CD14-positive monocyte (primary cell): ENCODE results near the gene LRRC47. TPM values are rescaled to one million over a fixed set of nuclear protein-coding genes. Genes with fewer than 3 reads are reported as not detected.

Source experiments
- DNase-seq, 3 donors: peaks; one replicate each; pipeline ENCODE4 v3.0.0-alpha.2; 2011 to 2022
- H2AFZ ChIP-seq: 2 replicates; pipeline ENCODE4 v1.6.0; 2012; ENCODE audit warnings: mild to moderate bottlenecking, low read depth, low read length, inconsistent platforms; ENCODE audit not compliant: insufficient read depth, poor library complexity, severe bottlenecking
- H3K27ac ChIP-seq, 2 donors: 1 replicate in 1 of 2; 2 replicates in 1 of 2; pipeline ENCODE4 v1.5.1; 2012 to 2013; ENCODE audit warnings: low read length in 2 of 2, control low read depth in 1 of 2, inconsistent platforms in 1 of 2, low read depth in 1 of 2, mild to moderate bottlenecking in 1 of 2
- H3K27me3 ChIP-seq, 2 donors: one replicate each; pipeline versions ENCODE4 v1.6.0 to v1.6.1; 2011 to 2013; ENCODE audit warnings: low read length in 2 of 2; ENCODE audit not compliant: control insufficient read depth in 2 of 2, insufficient read depth in 2 of 2
- H3K36me3 ChIP-seq, 2 donors: replicated peaks in 1 of 2; 1 replicate in 1 of 2; 2 replicates in 1 of 2; pipeline versions ENCODE4 v1.5.1 to v1.6.1; 2012 to 2013; ENCODE audit warnings: low read length in 2 of 2, control low read depth in 1 of 2, inconsistent platforms in 1 of 2, mild to moderate bottlenecking in 1 of 2; ENCODE audit not compliant: insufficient read depth in 2 of 2, control insufficient read depth in 1 of 2
- H3K4me1 ChIP-seq, 2 donors: 1 replicate in 1 of 2; 2 replicates in 1 of 2; pipeline versions ENCODE4 v1.5.1 to v1.6.1; 2012 to 2013; ENCODE audit warnings: low read length in 2 of 2, control low read depth in 1 of 2, inconsistent platforms in 1 of 2, mild to moderate bottlenecking in 1 of 2, moderate library complexity in 1 of 2; ENCODE audit not compliant: insufficient read depth in 2 of 2, control insufficient read depth in 1 of 2
- H3K4me2 ChIP-seq: replicated peaks from 2 replicates; pipeline ENCODE3; 2012; ENCODE audit warnings: low read length, moderate library complexity, mild to moderate bottlenecking; ENCODE audit not compliant: poor library complexity, severe bottlenecking; ENCODE audit errors: extremely low read depth
- H3K4me3 ChIP-seq, 3 experiments: fragments of 200-600 bp in 1 of 3; sonication (generic) in 1 of 3; replicated peaks in 1 of 3; 1 replicate in 2 of 3; 2 replicates in 1 of 3; pipeline ENCODE4 v1.5.1; 2011 to 2013; ENCODE audit warnings: low read length in 3 of 3, mild to moderate bottlenecking in 3 of 3, control low read depth in 2 of 3, low read depth in 2 of 3, inconsistent platforms in 1 of 3, moderate library complexity in 1 of 3
- H3K79me2 ChIP-seq: 2 replicates; pipeline ENCODE4 v1.6.0; 2012; ENCODE audit warnings: mild to moderate bottlenecking, control low read depth, inconsistent platforms, low read length, moderate library complexity; ENCODE audit not compliant: insufficient read depth
- H3K9ac ChIP-seq: 2 replicates; pipeline ENCODE4 v1.6.0; 2017; ENCODE audit warnings: low read length, mild to moderate bottlenecking; ENCODE audit not compliant: insufficient read depth, poor library complexity, severe bottlenecking
- H3K9me3 ChIP-seq, 2 donors: replicated peaks in 1 of 2; 1 replicate in 1 of 2; 2 replicates in 1 of 2; pipeline versions ENCODE4 v1.5.1 to v1.6.1; 2012 to 2013; ENCODE audit warnings: low read length in 2 of 2, control low read depth in 1 of 2; ENCODE audit not compliant: control insufficient read depth in 1 of 2, insufficient read depth in 1 of 2
- H4K20me1 ChIP-seq: 2 replicates; pipeline ENCODE4 v1.6.0; 2012; ENCODE audit warnings: mild to moderate bottlenecking, low read length, control low read depth, moderate library complexity; ENCODE audit not compliant: insufficient read depth
- H3K27ac Mint-ChIP-seq, 7 donors: one replicate each; pipeline ENCODE4 v1.8.0; 2020; ENCODE audit warnings: mild to moderate bottlenecking in 7 of 7, mixed read lengths in 7 of 7, moderate library complexity in 6 of 7, inconsistent platforms in 2 of 7
- H3K27me3 Mint-ChIP-seq, 3 donors: one replicate each; pipeline ENCODE4 v1.8.0; 2021 to 2022; ENCODE audit warnings: low read depth in 3 of 3, mild to moderate bottlenecking in 3 of 3, mixed read lengths in 3 of 3, moderate library complexity in 3 of 3, inconsistent platforms in 1 of 3
- H3K36me3 Mint-ChIP-seq, 2 donors: one replicate each; pipeline ENCODE4 v1.8.0; 2020; ENCODE audit warnings: mixed read lengths in 2 of 2, inconsistent platforms in 1 of 2, mild to moderate bottlenecking in 1 of 2
- H3K4me1 Mint-ChIP-seq: one replicate; pipeline ENCODE4 v1.8.0; 2020; ENCODE audit warnings: mild to moderate bottlenecking, mixed read lengths
- H3K4me3 Mint-ChIP-seq, 2 donors: one replicate each; pipeline ENCODE4 v1.8.0; 2020; ENCODE audit warnings: mild to moderate bottlenecking in 2 of 2, mixed read lengths in 2 of 2, moderate library complexity in 1 of 2
- H3K9me3 Mint-ChIP-seq, 7 donors: one replicate each; pipeline ENCODE4 v1.8.0; 2020 to 2022; ENCODE audit warnings: mixed read lengths in 7 of 7, mild to moderate bottlenecking in 6 of 7, moderate library complexity in 6 of 7, inconsistent platforms in 2 of 7
- WGBS: methylation state at CpG from one replicate; pipeline ENCODE4 v1.1.5; 2013; ENCODE audit warnings: missing lambda C conversion rate; ENCODE audit not compliant: insufficient coverage; 5-methylcytosine and 5-hydroxymethylcytosine counted together
- intact Hi-C, 2 donors: fragments of 100-400 bp; cut with micrococcal nuclease; formaldehyde crosslinking; loops; one replicate each; pipeline versions ENCODE4 v1.15.0 to v1.15.1; 2023
- polyA plus RNA-seq, 3 donors: library from polyadenylated mRNA; depleted of rRNA in 1 of 3; unstranded in 2 of 3; stranded (reverse) in 1 of 3; fragments of 300-500 nt in 2 of 3; fragments of >200 nt in 1 of 3; fragmentation: Illumina TruSeq in 2 of 3; gene quantifications; 1 replicate in 2 of 3; 2 replicates in 1 of 3; pipeline ENCODE4 v1.2.3, GENCODE V29; 2012 to 2021
- TF ChIP-seq, protein P1 (sequence below): fragments of 200-600 bp; IDR thresholded peaks from one replicate; pipeline ENCODE4 v1.8.0; 2022; ENCODE audit warnings: antibody characterized with exemption, mild to moderate bottlenecking

LRRC47 gene
- polyA plus RNA-seq, 3 donors, result 17.8 to 24.8 (median 18.0) TPM

DNA sequence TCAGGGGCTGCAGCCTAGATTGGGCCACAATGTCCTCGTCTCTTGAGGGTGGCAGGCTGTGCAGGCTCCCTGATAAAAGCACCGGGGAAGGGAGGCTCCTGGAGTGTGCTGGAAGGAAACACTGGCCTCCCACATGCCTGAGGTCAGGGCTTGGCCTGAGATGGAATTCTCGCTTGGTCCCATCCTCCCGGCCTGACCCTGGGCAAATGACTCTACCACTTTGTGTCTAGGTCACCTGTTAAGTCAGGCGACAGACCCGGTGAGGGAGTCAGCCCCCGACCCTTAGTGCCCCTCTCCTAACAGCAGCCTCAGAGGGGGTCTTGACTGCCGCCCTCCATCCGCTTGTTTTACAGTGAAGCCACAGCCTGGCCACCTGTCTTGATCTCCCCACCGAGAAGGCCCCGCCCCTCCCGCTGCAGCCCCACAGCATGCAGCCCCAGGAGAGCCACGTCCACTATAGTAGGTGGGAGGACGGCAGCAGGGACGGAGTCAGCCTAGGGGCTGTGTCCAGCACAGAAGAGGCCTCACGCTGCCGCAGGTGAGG is 21.3 kb downstream of the LRRC47 start:
- Histone ChIP-seq H3K4me2 (peak overlapping the region; percentile 62), H2AFZ (peak overlapping the region; percentile 41), H3K27me3 (peaks cover 0 to 22% of the 10 kb centered on the region in 2 donors), H3K27ac (no peak overlapping the region), H3K36me3 (peaks cover 15 to 17% of the 10 kb centered on the region in 2 donors), H3K9ac (no peak overlapping the region), H3K4me3 (peak overlapping the region in 1 of 3 experiments; percentile 28), H4K20me1 (peaks cover 6% of the 10 kb centered on the region), H3K79me2 (no peaks in the 10 kb centered on the region), H3K9me3 (no peaks in the 10 kb centered on the region), H3K4me1 (peaks cover 19 to 32% of the 10 kb centered on the region in 2 donors)
- Mint-ChIP-seq H3K4me1 (peaks cover 20% of the 10 kb centered on the region), H3K9me3 (peaks cover 0 to 3% (median 0%) of the 10 kb centered on the region in 7 donors), H3K36me3 (peaks cover 10 to 17% of the 10 kb centered on the region in 2 donors), H3K27me3 (peaks cover 12 to 37% (median 20%) of the 10 kb centered on the region in 3 donors), H3K27ac (no peak overlapping the region), H3K4me3 (peak overlapping the region in 1 of 2 donors; percentile 59)
- DNase-seq, result no peak
- TF ChIP-seq, protein P1, sequence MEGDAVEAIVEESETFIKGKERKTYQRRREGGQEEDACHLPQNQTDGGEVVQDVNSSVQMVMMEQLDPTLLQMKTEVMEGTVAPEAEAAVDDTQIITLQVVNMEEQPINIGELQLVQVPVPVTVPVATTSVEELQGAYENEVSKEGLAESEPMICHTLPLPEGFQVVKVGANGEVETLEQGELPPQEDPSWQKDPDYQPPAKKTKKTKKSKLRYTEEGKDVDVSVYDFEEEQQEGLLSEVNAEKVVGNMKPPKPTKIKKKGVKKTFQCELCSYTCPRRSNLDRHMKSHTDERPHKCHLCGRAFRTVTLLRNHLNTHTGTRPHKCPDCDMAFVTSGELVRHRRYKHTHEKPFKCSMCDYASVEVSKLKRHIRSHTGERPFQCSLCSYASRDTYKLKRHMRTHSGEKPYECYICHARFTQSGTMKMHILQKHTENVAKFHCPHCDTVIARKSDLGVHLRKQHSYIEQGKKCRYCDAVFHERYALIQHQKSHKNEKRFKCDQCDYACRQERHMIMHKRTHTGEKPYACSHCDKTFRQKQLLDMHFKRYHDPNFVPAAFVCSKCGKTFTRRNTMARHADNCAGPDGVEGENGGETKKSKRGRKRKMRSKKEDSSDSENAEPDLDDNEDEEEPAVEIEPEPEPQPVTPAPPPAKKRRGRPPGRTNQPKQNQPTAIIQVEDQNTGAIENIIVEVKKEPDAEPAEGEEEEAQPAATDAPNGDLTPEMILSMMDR, result no peak
- intact Hi-C loops, result loop anchor here (5.0 to 10.0 kb wide), 3 partner anchors 127 to 150 kb away; partner anchors contain the start of genes C1orf174 (in 2 of the 2) and TPRG1L (in 1 of the 2)
- WGBS, result 38% methylated on average over 13 of the region's 17 CpGs

GRCh38 chr1:3774276-3774945 is 21.9 kb downstream of the LRRC47 start:
- peaks cover 12 to 40% (median 20%) of the 10 kb centered on the region in 3 donors for H3K27me3 Mint-ChIP-seq
- H3K4me1 Mint-ChIP-seq, result peaks cover 20% of the 10 kb centered on the region
- Histone ChIP-seq H3K4me3 (no peak overlapping the region), H3K4me1 (peaks cover 19 to 32% of the 10 kb centered on the region in 2 donors), H3K36me3 (peaks cover 9 to 11% of the 10 kb centered on the region in 2 donors), H3K9me3 (no peaks in the 10 kb centered on the region), H3K79me2 (no peaks in the 10 kb centered on the region), H3K4me2 (no peak overlapping the region), H3K9ac (no peak overlapping the region), H4K20me1 (peaks cover 6% of the 10 kb centered on the region), H2AFZ (no peak overlapping the region), H3K27ac (no peak overlapping the region), H3K27me3 (peaks cover 0 to 27% of the 10 kb centered on the region in 2 donors)
- H3K36me3 Mint-ChIP-seq, result peaks cover 4 to 11% of the 10 kb centered on the region in 2 donors
- H3K9me3 Mint-ChIP-seq, result peaks cover 0 to 3% (median 0%) of the 10 kb centered on the region in 7 donors
- TF ChIP-seq, protein P1, result no peak
- no peak overlapping the region for H3K4me3 Mint-ChIP-seq
- 93% methylated on average over 8 of the region's 19 CpGs for WGBS
- H3K27ac Mint-ChIP-seq, result no peak overlapping the region
- no peak for DNase-seq
- intact Hi-C loops, result loop anchor here (5.0 to 10.0 kb wide), 3 partner anchors 128 to 150 kb away; partner anchors contain the start of genes C1orf174 (in 2 of the 2) and TPRG1L (in 1 of the 2)
